Mesenchymal stem cell (in vitro differentiated cells and primary cell): Measurements from ENCODE around the gene ABT1.

ENCODE experiments used
- DNase-seq: peaks from one replicate; pipeline ENCODE4 v3.0.0-alpha.2; 2013
- H2AFZ ChIP-seq: one replicate; pipeline ENCODE4 v1.6.1; 2013; ENCODE audit warnings: low read depth, mild to moderate bottlenecking, control low read depth, inconsistent platforms, low read length, moderate library complexity
- H2AK5ac ChIP-seq: 2 replicates; pipeline ENCODE4 v1.6.1; 2013; ENCODE audit warnings: low read length, moderate library complexity, mild to moderate bottlenecking, inconsistent platforms; ENCODE audit not compliant: severe bottlenecking
- H2BK120ac ChIP-seq: one replicate; pipeline ENCODE4 v1.6.1; 2013; ENCODE audit warnings: low read depth, mild to moderate bottlenecking, inconsistent platforms, low read length, moderate library complexity
- H2BK12ac ChIP-seq, 2 experiments: one replicate each; pipeline ENCODE4 v1.6.1; 2013; ENCODE audit warnings: inconsistent platforms in 2 of 2, low read length in 2 of 2, mild to moderate bottlenecking in 2 of 2, moderate library complexity in 2 of 2, control low read depth in 1 of 2
- H2BK15ac ChIP-seq: one replicate; pipeline ENCODE4 v1.6.1; 2013; ENCODE audit warnings: mild to moderate bottlenecking, low read depth, inconsistent platforms; ENCODE audit not compliant: poor library complexity, severe bottlenecking
- H2BK5ac ChIP-seq: 2 replicates; pipeline ENCODE4 v1.6.1; 2013; ENCODE audit warnings: low read depth, mild to moderate bottlenecking, low read length, control low read depth, inconsistent platforms; ENCODE audit not compliant: poor library complexity, severe bottlenecking
- H3K14ac ChIP-seq, 2 experiments: one replicate each; pipeline ENCODE4 v1.6.1; 2013; ENCODE audit warnings: inconsistent platforms in 2 of 2, low read length in 2 of 2, control low read depth in 1 of 2, mild to moderate bottlenecking in 1 of 2, moderate library complexity in 1 of 2
- H3K18ac ChIP-seq, 2 experiments: one replicate each; pipeline ENCODE4 v1.6.1; 2013; ENCODE audit warnings: inconsistent platforms in 2 of 2, low read length in 2 of 2, control low read depth in 1 of 2, low read depth in 1 of 2, mild to moderate bottlenecking in 1 of 2
- H3K23ac ChIP-seq, 2 experiments: one replicate each; pipeline ENCODE4 v1.6.1; 2013; ENCODE audit warnings: inconsistent platforms in 2 of 2, low read length in 2 of 2, mild to moderate bottlenecking in 2 of 2, moderate library complexity in 2 of 2, control low read depth in 1 of 2
- H3K27ac ChIP-seq: 2 replicates; pipeline ENCODE4 v1.5.1; 2013; ENCODE audit warnings: mild to moderate bottlenecking, moderate library complexity, low read length, control low read depth, inconsistent platforms; ENCODE audit not compliant: poor library complexity, severe bottlenecking
- H3K27me3 ChIP-seq, 2 experiments: 2 replicates each; pipeline versions ENCODE4 v1.6.1 to v1.7.0; 2013; ENCODE audit warnings: low read length in 2 of 2, mild to moderate bottlenecking in 2 of 2, moderate library complexity in 2 of 2, control low read depth in 1 of 2, inconsistent platforms in 1 of 2; ENCODE audit not compliant: control insufficient read depth in 1 of 2, insufficient read depth in 1 of 2
- H3K36me3 ChIP-seq, 2 experiments: 2 replicates each; pipeline versions ENCODE4 v1.6.1 to v1.7.0; 2013; ENCODE audit warnings: low read length in 2 of 2, control low read depth in 1 of 2, inconsistent platforms in 1 of 2, low read depth in 1 of 2, mild to moderate bottlenecking in 1 of 2; ENCODE audit not compliant: insufficient read depth in 2 of 2, control insufficient read depth in 1 of 2
- H3K4ac ChIP-seq, 2 experiments: one replicate each; pipeline ENCODE4 v1.6.1; 2013; ENCODE audit warnings: inconsistent platforms in 2 of 2, low read length in 2 of 2, mild to moderate bottlenecking in 2 of 2, moderate library complexity in 2 of 2, control low read depth in 1 of 2, low read depth in 1 of 2
- H3K4me1 ChIP-seq: 2 replicates; pipeline ENCODE4 v1.6.1; 2013; ENCODE audit warnings: low read depth, low read length, control low read depth; ENCODE audit not compliant: control insufficient read depth, insufficient read depth
- H3K4me2 ChIP-seq: 2 replicates; pipeline ENCODE4 v1.6.1; 2013; ENCODE audit warnings: low read length, mild to moderate bottlenecking, inconsistent platforms; ENCODE audit not compliant: poor library complexity, severe bottlenecking
- H3K4me3 ChIP-seq, 2 experiments: 2 replicates each; pipeline versions ENCODE4 v1.5.1 to v1.7.0; 2013; ENCODE audit warnings: low read length in 2 of 2, mild to moderate bottlenecking in 2 of 2, control low read depth in 1 of 2, low read depth in 1 of 2; ENCODE audit not compliant: insufficient read depth in 1 of 2
- H3K79me1 ChIP-seq: replicated peaks from 2 replicates; pipeline ENCODE4 v1.6.1; 2013; ENCODE audit warnings: mild to moderate bottlenecking, control low read depth, low read length, inconsistent platforms; ENCODE audit not compliant: poor library complexity, severe bottlenecking
- H3K9ac ChIP-seq: 2 replicates; pipeline ENCODE4 v1.7.0; 2013; ENCODE audit warnings: mild to moderate bottlenecking, low read length, moderate library complexity
- H3K9me3 ChIP-seq: 2 replicates; pipeline ENCODE4 v1.7.0; 2013; ENCODE audit warnings: mild to moderate bottlenecking, low read length; ENCODE audit not compliant: control insufficient read depth
- H4K8ac ChIP-seq: one replicate; pipeline ENCODE4 v1.6.1; 2013; ENCODE audit warnings: inconsistent platforms, mild to moderate bottlenecking, low read length, moderate library complexity
- H4K91ac ChIP-seq: one replicate; pipeline ENCODE4 v1.6.1; 2013; ENCODE audit warnings: mild to moderate bottlenecking, low read length, inconsistent platforms
- WGBS: methylation state at CpG from one replicate; pipeline ENCODE4 v1.1.7; 2013; ENCODE audit warnings: mixed read lengths; 5-methylcytosine and 5-hydroxymethylcytosine counted together

Gene ABT1

GRCh38 chr6:26607434-26608230 is 10.9 kb downstream of the ABT1 start:
- Histone ChIP-seq H3K79me1 (no peaks in the 10 kb centered on the region), H3K36me3 (no peaks in the 10 kb centered on the region), H2BK5ac (no peak overlapping the region), H3K18ac (no peak overlapping the region), H3K9ac (peak overlapping the region; percentile 70), H3K4ac (no peak overlapping the region), H3K14ac (no peak overlapping the region), H2AFZ (no peak overlapping the region), H2BK12ac (no peak overlapping the region), H3K27ac (no peak overlapping the region), H2BK15ac (no peak overlapping the region), H4K8ac (peak overlapping the region; percentile 42), H3K23ac (no peak overlapping the region), H3K4me3 (peak overlapping the region in 1 of 2 experiments; percentile 76), H3K9me3 (no peaks in the 10 kb centered on the region), H3K4me1 (no peaks in the 10 kb centered on the region), H3K27me3 (peaks cover 15 to 28% of the 10 kb centered on the region in 2 experiments), H3K4me2 (peak overlapping the region; percentile 57), H2BK120ac (no peak overlapping the region), H2AK5ac (no peak overlapping the region), H4K91ac (no peak overlapping the region)
- peak; percentile 73 for DNase-seq
- 62% methylated on average over 4 of the region's 7 CpGs for WGBS

- no peak overlapping the region for H2BK120ac ChIP-seq
- no peak overlapping the region for H2BK12ac ChIP-seq
- no peak overlapping the region for H3K14ac ChIP-seq
- no peak overlapping the region for H3K18ac ChIP-seq
- H3K36me3 ChIP-seq: no peaks in the 10 kb centered on the region
- no peak overlapping the region for H2AFZ ChIP-seq
- H3K4me2 ChIP-seq: no peak overlapping the region
- H3K27me3 ChIP-seq: peaks cover 34 to 46% of the 10 kb centered on the region in 2 experiments
- H3K4ac ChIP-seq: no peak overlapping the region
- H4K8ac ChIP-seq: no peak overlapping the region
- 74% methylated on average over 3 of the region's 3 CpGs for WGBS
- H2AK5ac ChIP-seq: no peak overlapping the region
- no peak overlapping the region for H3K9ac ChIP-seq
- no peaks in the 10 kb centered on the region for H3K79me1 ChIP-seq
- H3K23ac ChIP-seq: no peak overlapping the region
- no peak overlapping the region for H3K4me3 ChIP-seq
- H3K9me3 ChIP-seq: no peaks in the 10 kb centered on the region
- peaks cover 9% of the 10 kb centered on the region for H3K4me1 ChIP-seq
- no peak for DNase-seq
- no peak overlapping the region for H4K91ac ChIP-seq
- H2BK5ac ChIP-seq: no peak overlapping the region
- no peak overlapping the region for H3K27ac ChIP-seq
- H2BK15ac ChIP-seq: no peak overlapping the region
These were observed 12.7 kb downstream of the ABT1 start for GRCh38 chr6:26609463-26609862.

- no peak overlapping the region for H3K4me3 ChIP-seq
- no peak overlapping the region for H2BK12ac ChIP-seq
- H2BK120ac ChIP-seq: no peak overlapping the region
- no peak overlapping the region for H2BK15ac ChIP-seq
- H3K18ac ChIP-seq: no peak overlapping the region
- DNase-seq: no peak
- H2AK5ac ChIP-seq: no peak overlapping the region
- H3K14ac ChIP-seq: no peak overlapping the region
- no peak overlapping the region for H3K23ac ChIP-seq
- no peak overlapping the region for H2BK5ac ChIP-seq
- H3K9me3 ChIP-seq: peaks cover 8% of the 10 kb centered on the region
- peaks cover 44 to 54% of the 10 kb centered on the region in 2 experiments for H3K27me3 ChIP-seq
- H3K9ac ChIP-seq: no peak overlapping the region
- H3K4me1 ChIP-seq: peaks cover 10% of the 10 kb centered on the region
- WGBS: 94% methylated on average over 1 of the region's 1 CpG
- H3K79me1 ChIP-seq: no peaks in the 10 kb centered on the region
- H4K91ac ChIP-seq: no peak overlapping the region
- H4K8ac ChIP-seq: no peak overlapping the region
- no peak overlapping the region for H3K27ac ChIP-seq
- no peak overlapping the region for H2AFZ ChIP-seq
- H3K4ac ChIP-seq: no peak overlapping the region
- no peak overlapping the region for H3K4me2 ChIP-seq
- H3K36me3 ChIP-seq: no peaks in the 10 kb centered on the region
These were observed 14.8 kb downstream of the ABT1 start for GRCh38 chr6:26611599-26611998.

- no peak overlapping the region for H2AK5ac ChIP-seq
- H3K14ac ChIP-seq: no peak overlapping the region
- H4K8ac ChIP-seq: no peak overlapping the region
- H2AFZ ChIP-seq: no peak overlapping the region
- no peak overlapping the region for H3K23ac ChIP-seq
- no peaks in the 10 kb centered on the region for H3K36me3 ChIP-seq
- no peak overlapping the region for H3K4ac ChIP-seq
- no peak overlapping the region for H4K91ac ChIP-seq
- 22% methylated on average over 19 of the region's 19 CpGs for WGBS
- H2BK120ac ChIP-seq: no peak overlapping the region
- no peak overlapping the region for H2BK12ac ChIP-seq
- H3K79me1 ChIP-seq: no peaks in the 10 kb centered on the region
- peaks cover 44 to 54% of the 10 kb centered on the region in 2 experiments for H3K27me3 ChIP-seq
- H3K9me3 ChIP-seq: peaks cover 11% of the 10 kb centered on the region
- H3K4me2 ChIP-seq: no peak overlapping the region
- H3K9ac ChIP-seq: no peak overlapping the region
- H3K4me1 ChIP-seq: peaks cover 10% of the 10 kb centered on the region
- H2BK15ac ChIP-seq: no peak overlapping the region
- H3K18ac ChIP-seq: no peak overlapping the region
- H2BK5ac ChIP-seq: no peak overlapping the region
- DNase-seq: no peak
- H3K27ac ChIP-seq: no peak overlapping the region
- H3K4me3 ChIP-seq: no peak overlapping the region
These were observed 16.4 kb downstream of the ABT1 start for GRCh38 chr6:26613201-26613600.
